PFSK-1 (cell line): ENCODE measurements around the gene TCEAL5.

ENCODE experiments used
- FOXP2 ChIP-seq: optimal IDR thresholded peaks from 2 replicates; pipeline ENCODE3; 2011; ENCODE audit warnings: borderline replicate concordance, control low read depth, inconsistent platforms; ENCODE audit not compliant: insufficient read depth; ENCODE audit errors: extremely low read length, extremely low read depth
- POLR2AphosphoS5 ChIP-seq: IDR thresholded peaks from 2 replicates; pipeline ENCODE4 v1.6.1; 2012; ENCODE audit warnings: low read depth, mild to moderate bottlenecking, control low read depth, low read length, moderate library complexity
- REST ChIP-seq, 2 experiments: IDR thresholded peaks; 2 replicates each; pipeline versions ENCODE4 v1.6.1 to v1.8.0; 2011 to 2012; ENCODE audit warnings: low read depth in 2 of 2, low read length in 2 of 2, control low read depth in 1 of 2, inconsistent platforms in 1 of 2, mild to moderate bottlenecking in 1 of 2, moderate library complexity in 1 of 2; ENCODE audit not compliant: insufficient read depth in 1 of 2
- SIN3A ChIP-seq: IDR thresholded peaks from 2 replicates; pipeline ENCODE4 v1.6.1; 2012; ENCODE audit warnings: mild to moderate bottlenecking, low read length, moderate library complexity, borderline replicate concordance; ENCODE audit not compliant: insufficient read depth
- TAF1 ChIP-seq: IDR thresholded peaks from 2 replicates; pipeline ENCODE4 v1.6.1; 2012; ENCODE audit warnings: low read length, control low read depth, borderline replicate concordance; ENCODE audit not compliant: insufficient read depth

Gene TCEAL5

GRCh38 chrX:103236296-103236695 lies 40.3 kb downstream of the TCEAL5 start:
- TF ChIP-seq POLR2AphosphoS5 = no peak
- no peak for TF ChIP-seq SIN3A

GRCh38 chrX:103234869-103235268 lies 41.7 kb downstream of the TCEAL5 start:
- TF ChIP-seq SIN3A (no peak), REST (IDR thresholded peaks at IDR 0.05; ENCODE audit: insufficient read depth in 1 of 2, low read depth in 2 of 2, low read length in 2 of 2) (no peak), POLR2AphosphoS5 (no peak), FOXP2 (no peak)

- TF ChIP-seq POLR2AphosphoS5 (no peak), TAF1 (no peak), SIN3A (no peak), REST (IDR thresholded peaks at IDR 0.05; ENCODE audit: insufficient read depth in 1 of 2, low read depth in 2 of 2, low read length in 2 of 2) (no peak), FOXP2 (no peak)
Observed at GRCh38 chrX:103233263-103233662, 43.3 kb downstream of the TCEAL5 start.
